Neural progenitor cell (in vitro differentiated cells): ENCODE measurements around the gene MMP12. TPM values are rescaled to one million over a fixed set of nuclear protein-coding genes. Genes with fewer than 3 reads are reported as not detected.
A peak's percentile ranks its signal among the peaks of the same experiment; 100 is the strongest.

Experiments
- DNase-seq: peaks from one replicate; pipeline ENCODE4 v3.0.0-alpha.2; 2016; ENCODE audit warnings: low spot score
- H2AFZ ChIP-seq: fragments of 200-600 bp; sonication (generic); replicated peaks from 2 replicates; pipeline ENCODE4 v1.6.1; 2016; ENCODE audit warnings: antibody characterized with exemption
- H3F3A ChIP-seq: fragments of 200-600 bp; sonication (generic); 2 replicates; pipeline ENCODE4 v1.6.1; 2016; ENCODE audit warnings: antibody characterized with exemption, low read depth
- H3K27ac ChIP-seq: fragments of 200-600 bp; sonication (generic); 2 replicates; pipeline ENCODE4 v1.5.1; 2016; ENCODE audit warnings: mild to moderate bottlenecking
- H3K27me3 ChIP-seq: fragments of 200-600 bp; sonication (generic); 2 replicates; pipeline ENCODE4 v1.6.1; 2016; ENCODE audit warnings: mild to moderate bottlenecking, moderate library complexity
- H3K36me3 ChIP-seq: fragments of 200-600 bp; sonication (generic); 2 replicates; pipeline ENCODE4 v1.5.1; 2016
- H3K4me1 ChIP-seq: fragments of 200-600 bp; sonication (generic); 2 replicates; pipeline ENCODE4 v1.6.1; 2016; ENCODE audit warnings: mixed run types
- H3K4me2 ChIP-seq: fragments of 200-600 bp; sonication (generic); 2 replicates; pipeline ENCODE4 v1.6.1; 2016
- H3K4me3 ChIP-seq: fragments of 200-600 bp; sonication (generic); 2 replicates; pipeline ENCODE4 v1.5.1; 2016
- H3K79me2 ChIP-seq: fragments of 200-600 bp; sonication (generic); 2 replicates; pipeline ENCODE4 v1.6.1; 2016; ENCODE audit warnings: low read depth
- H3K9ac ChIP-seq: fragments of 200-600 bp; sonication (generic); 2 replicates; pipeline ENCODE4 v1.6.1; 2016
- H3K9me3 ChIP-seq: fragments of 200-600 bp; sonication (generic); 2 replicates; pipeline ENCODE4 v1.5.1; 2016; ENCODE audit warnings: low read depth
- H4K20me1 ChIP-seq: fragments of 200-600 bp; sonication (generic); 2 replicates; pipeline ENCODE4 v1.6.1; 2016; ENCODE audit warnings: low read depth
- H3K27ac Mint-ChIP-seq: 3 replicates; pipeline ENCODE4 v1.8.0; 2021; ENCODE audit warnings: mixed read lengths
- H3K27me3 Mint-ChIP-seq: 2 replicates; pipeline ENCODE4 v1.8.0; 2022; ENCODE audit warnings: low read depth, mild to moderate bottlenecking, inconsistent platforms, moderate library complexity, mixed read lengths; ENCODE audit not compliant: insufficient read depth
- H3K36me3 Mint-ChIP-seq: 3 replicates; pipeline ENCODE4 v1.8.0; 2021; ENCODE audit warnings: mixed read lengths
- H3K4me1 Mint-ChIP-seq: 3 replicates; pipeline ENCODE4 v1.8.0; 2021; ENCODE audit warnings: mixed read lengths
- H3K4me3 Mint-ChIP-seq: 3 replicates; pipeline ENCODE4 v1.8.0; 2021; ENCODE audit warnings: mild to moderate bottlenecking, moderate library complexity, mixed read lengths
- H3K9me3 Mint-ChIP-seq: 3 replicates; pipeline ENCODE4 v1.8.0; 2020; ENCODE audit warnings: mixed read lengths
- CTCF ChIP-seq: fragments of 200-600 bp; sonication (generic); IDR thresholded peaks from 2 replicates; pipeline ENCODE4 v1.5.1; 2017; ENCODE audit warnings: antibody characterized with exemption, mild to moderate bottlenecking
- EZH2 ChIP-seq: fragments of 200-600 bp; sonication (generic); IDR thresholded peaks from 2 replicates; pipeline ENCODE4 v1.6.1; 2017; ENCODE audit warnings: antibody characterized with exemption, mild to moderate bottlenecking, moderate library complexity
- EZH2phosphoT487 ChIP-seq: fragments of 200-600 bp; sonication (generic); IDR thresholded peaks from 2 replicates; pipeline ENCODE4 v1.6.1; 2017; ENCODE audit warnings: antibody characterized with exemption
- total RNA-seq: library from RNA; depleted of rRNA; stranded (reverse); fragments of >200 nt; gene quantifications from 2 replicates; pipeline ENCODE4 v1.2.3, GENCODE V29; 2015; ENCODE audit warnings: low replicate concordance

The MMP12 gene
- total RNA-seq, 1 donor from 2014 or later = not detected

DNA sequence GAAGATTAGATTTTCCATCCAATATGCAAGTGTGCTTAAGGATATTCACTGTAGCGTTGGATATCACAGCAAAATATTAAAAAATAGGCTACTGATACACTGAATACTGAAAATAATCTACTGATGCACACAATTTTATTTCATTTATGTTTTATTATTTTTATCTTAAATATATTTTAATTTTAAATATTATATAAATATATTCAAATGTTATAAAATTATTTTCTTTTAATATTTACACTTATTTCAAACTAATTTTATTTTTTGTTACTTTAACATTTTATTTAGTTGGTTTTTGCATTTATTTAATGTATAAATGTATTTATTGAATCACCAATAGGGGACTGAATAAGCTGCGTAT is 43.7 kb downstream of the MMP12 start:
- Mint-ChIP-seq H3K27ac (no peak overlapping the region), H3K4me1 (peaks cover 6% of the 10 kb centered on the region), H3K36me3 (no peaks in the 10 kb centered on the region), H3K27me3 (peaks cover 3% of the 10 kb centered on the region), H3K9me3 (peaks cover 7% of the 10 kb centered on the region), H3K4me3 (no peak overlapping the region)
- Histone ChIP-seq H2AFZ (no peak overlapping the region), H3K4me3 (no peak overlapping the region), H3K79me2 (no peaks in the 10 kb centered on the region), H3K27me3 (peaks cover 8% of the 10 kb centered on the region), H3K9me3 (no peaks in the 10 kb centered on the region), H3K4me2 (peak overlapping the region; percentile 38), H4K20me1 (no peaks in the 10 kb centered on the region), H3F3A (no peaks in the 10 kb centered on the region), H3K4me1 (peaks cover 5% of the 10 kb centered on the region), H3K36me3 (no peaks in the 10 kb centered on the region), H3K9ac (no peak overlapping the region), H3K27ac (no peak overlapping the region)
- no peak for TF ChIP-seq CTCF
- no peak for TF ChIP-seq EZH2
- no peak for TF ChIP-seq EZH2phosphoT487
- no peak for DNase-seq

DNA sequence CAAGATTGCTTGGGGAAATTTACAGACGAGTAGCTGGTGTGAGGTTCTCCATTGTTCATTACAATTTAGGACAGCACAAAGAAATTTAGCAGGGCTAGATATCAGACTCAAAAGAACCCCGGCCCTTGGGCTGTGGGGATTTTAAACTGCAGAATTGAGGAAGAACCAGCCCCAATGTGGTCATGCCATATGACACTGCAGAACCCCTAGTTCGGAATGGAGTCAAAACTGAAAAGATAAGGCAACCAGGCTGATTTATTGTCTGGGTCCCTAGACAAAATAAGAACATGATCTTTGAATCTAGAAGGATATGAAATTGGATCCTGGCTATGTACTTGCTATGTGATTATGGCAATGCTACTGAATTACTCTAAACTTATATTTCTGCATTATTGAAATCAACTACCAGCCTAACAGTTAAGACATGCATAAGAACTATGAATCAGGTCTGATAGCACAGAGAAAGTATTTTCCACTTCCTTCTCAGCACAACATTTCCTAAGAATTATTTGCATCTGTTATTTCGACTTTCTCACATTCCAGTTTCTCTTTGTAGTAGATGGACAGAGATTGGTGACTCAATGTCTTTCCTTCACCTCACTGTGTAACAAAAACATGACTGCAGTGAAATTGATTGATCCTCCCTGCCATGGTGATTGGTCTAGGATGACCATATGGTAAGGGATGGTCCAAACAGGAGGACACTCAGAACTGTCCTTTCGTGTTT is 44.6 kb downstream of the MMP12 start:
- Histone ChIP-seq H3K4me1 (no peaks in the 10 kb centered on the region), H3F3A (no peaks in the 10 kb centered on the region), H3K4me3 (no peak overlapping the region), H3K36me3 (no peaks in the 10 kb centered on the region), H3K27me3 (peaks cover 8% of the 10 kb centered on the region), H3K9ac (no peak overlapping the region), H3K9me3 (no peaks in the 10 kb centered on the region), H4K20me1 (no peaks in the 10 kb centered on the region), H3K27ac (no peak overlapping the region), H3K4me2 (no peak overlapping the region), H2AFZ (no peak overlapping the region), H3K79me2 (no peaks in the 10 kb centered on the region)
- no peak for TF ChIP-seq CTCF
- TF ChIP-seq EZH2 = no peak
- TF ChIP-seq EZH2phosphoT487 = no peak
- DNase-seq = no peak
- H3K36me3 Mint-ChIP-seq = no peaks in the 10 kb centered on the region
- H3K4me3 Mint-ChIP-seq = no peak overlapping the region
- H3K27me3 Mint-ChIP-seq = peaks cover 3% of the 10 kb centered on the region
- H3K9me3 Mint-ChIP-seq = peaks cover 9% of the 10 kb centered on the region
- H3K4me1 Mint-ChIP-seq = no peaks in the 10 kb centered on the region
- H3K27ac Mint-ChIP-seq = no peak overlapping the region

GRCh38 chr11:102829316-102830000 is 45.3 kb downstream of the MMP12 start:
- H3K9me3 ChIP-seq = no peaks in the 10 kb centered on the region
- H2AFZ ChIP-seq = no peak overlapping the region
- no peaks in the 10 kb centered on the region for H3K4me1 ChIP-seq
- H3K36me3 ChIP-seq = no peaks in the 10 kb centered on the region
- no peak for TF ChIP-seq CTCF
- no peak for TF ChIP-seq EZH2
- no peak for TF ChIP-seq EZH2phosphoT487
- no peak overlapping the region for H3K27ac ChIP-seq
- H3K4me2 ChIP-seq = no peak overlapping the region
- H3K9me3 Mint-ChIP-seq = peaks cover 9% of the 10 kb centered on the region
- H3K4me1 Mint-ChIP-seq = no peaks in the 10 kb centered on the region
- H3F3A ChIP-seq = no peaks in the 10 kb centered on the region
- no peaks in the 10 kb centered on the region for H3K79me2 ChIP-seq
- H3K27me3 ChIP-seq = peaks cover 8% of the 10 kb centered on the region
- no peak overlapping the region for H3K9ac ChIP-seq
- peaks cover 3% of the 10 kb centered on the region for H3K27me3 Mint-ChIP-seq
- no peak for DNase-seq
- no peaks in the 10 kb centered on the region for H4K20me1 ChIP-seq
- H3K27ac Mint-ChIP-seq = no peak overlapping the region
- no peak overlapping the region for H3K4me3 ChIP-seq
- no peaks in the 10 kb centered on the region for H3K36me3 Mint-ChIP-seq
- no peak overlapping the region for H3K4me3 Mint-ChIP-seq
